Fibroblast of lung (primary cell): ENCODE data around the gene ATP11A. TPM values are rescaled to one million over a fixed set of nuclear protein-coding genes. Genes with fewer than 3 reads are reported as not detected.

Source experiments
- DNase-seq, 2 donors: peaks; one replicate each; pipeline versions ENCODE4 v3.0.0 to v3.0.0-alpha.2; 2010; ENCODE audit warnings: low read depth in 2 of 2
- H2AFZ ChIP-seq: 2 replicates; pipeline ENCODE4 v1.5.1; 2012; ENCODE audit warnings: low read length, control low read depth, inconsistent platforms
- H3K27ac ChIP-seq: 2 replicates; pipeline ENCODE4 v1.5.1; 2011; ENCODE audit warnings: low read length, control low read depth; ENCODE audit not compliant: insufficient read depth
- H3K27me3 ChIP-seq: 2 replicates; pipeline ENCODE4 v1.5.1; 2011; ENCODE audit warnings: mild to moderate bottlenecking, low read length; ENCODE audit not compliant: control insufficient read depth, insufficient read depth
- H3K36me3 ChIP-seq: 2 replicates; pipeline ENCODE4 v1.5.1; 2011; ENCODE audit warnings: low read length; ENCODE audit not compliant: control insufficient read depth, insufficient read depth
- H3K4me1 ChIP-seq: 2 replicates; pipeline ENCODE4 v1.5.1; 2011; ENCODE audit warnings: low read length; ENCODE audit not compliant: control insufficient read depth, insufficient read depth; ENCODE audit errors: extremely low read depth
- H3K4me2 ChIP-seq: 2 replicates; pipeline ENCODE4 v1.5.1; 2011; ENCODE audit warnings: low read length, control low read depth; ENCODE audit not compliant: insufficient read depth; ENCODE audit errors: extremely low read depth
- H3K4me3 ChIP-seq, 4 experiments: fragments of 200-600 bp in 1 of 4; sonication (generic) in 1 of 4; replicated peaks in 1 of 4; 2 replicates each; pipeline ENCODE4 v1.5.1; 2011 to 2016; ENCODE audit warnings: low read length in 4 of 4, low read depth in 3 of 4, mild to moderate bottlenecking in 3 of 4, control low read depth in 2 of 4, inconsistent platforms in 1 of 4, mixed read lengths in 1 of 4; ENCODE audit not compliant: insufficient read depth in 1 of 4; ENCODE audit errors: control extremely low read depth in 1 of 4
- H3K79me2 ChIP-seq: 2 replicates; pipeline ENCODE4 v1.5.1; 2012; ENCODE audit warnings: mild to moderate bottlenecking, low read length, inconsistent platforms; ENCODE audit not compliant: control insufficient read depth, insufficient read depth
- H3K9ac ChIP-seq: 2 replicates; pipeline ENCODE4 v1.5.1; 2011; ENCODE audit warnings: mild to moderate bottlenecking, low read length, control low read depth; ENCODE audit not compliant: insufficient read depth
- H3K9me3 ChIP-seq: 2 replicates; pipeline ENCODE4 v1.5.1; 2012; ENCODE audit warnings: low read depth, low read length; ENCODE audit not compliant: control insufficient read depth, insufficient read depth
- H4K20me1 ChIP-seq: 2 replicates; pipeline ENCODE4 v1.5.1; 2011; ENCODE audit warnings: low read length; ENCODE audit not compliant: control insufficient read depth, insufficient read depth; ENCODE audit errors: extremely low read depth
- EZH2 ChIP-seq: IDR thresholded peaks from 2 replicates; pipeline ENCODE4 v1.5.1; 2012; ENCODE audit warnings: low read length, control low read depth, mild to moderate bottlenecking; ENCODE audit errors: missing control alignments
- polyA plus RNA-seq, 2 donors: library from polyadenylated mRNA; depleted of rRNA in 1 of 2; stranded (reverse) in 1 of 2; unstranded in 1 of 2; fragments of >200 nt; gene quantifications; 2 replicates each; pipeline ENCODE4 v1.2.1, GENCODE V29; 2011 to 2012; ENCODE audit warnings: missing spikeins in 1 of 2
- total RNA-seq: library from RNA; depleted of rRNA; stranded (reverse); fragments of >200 nt; gene quantifications from 2 replicates; pipeline ENCODE4 v1.2.1, GENCODE V29; 2014
- TF ChIP-seq, protein P1 (sequence below), 2 donors: IDR thresholded peaks in 1 of 2; conservative IDR thresholded peaks in 1 of 2; 1 replicate in 1 of 2; 2 replicates in 1 of 2; pipeline ENCODE4 v1.5.1; 2011 to 2012; ENCODE audit warnings: low read length in 2 of 2, control low read depth in 1 of 2, inconsistent platforms in 1 of 2, low read depth in 1 of 2, mild to moderate bottlenecking in 1 of 2

Gene ATP11A
- total and polyA plus RNA-seq, 2 donors (not counting 1 experiment from before 2014, with no cell fraction given): 2.3 to 7.8 TPM

DNA sequence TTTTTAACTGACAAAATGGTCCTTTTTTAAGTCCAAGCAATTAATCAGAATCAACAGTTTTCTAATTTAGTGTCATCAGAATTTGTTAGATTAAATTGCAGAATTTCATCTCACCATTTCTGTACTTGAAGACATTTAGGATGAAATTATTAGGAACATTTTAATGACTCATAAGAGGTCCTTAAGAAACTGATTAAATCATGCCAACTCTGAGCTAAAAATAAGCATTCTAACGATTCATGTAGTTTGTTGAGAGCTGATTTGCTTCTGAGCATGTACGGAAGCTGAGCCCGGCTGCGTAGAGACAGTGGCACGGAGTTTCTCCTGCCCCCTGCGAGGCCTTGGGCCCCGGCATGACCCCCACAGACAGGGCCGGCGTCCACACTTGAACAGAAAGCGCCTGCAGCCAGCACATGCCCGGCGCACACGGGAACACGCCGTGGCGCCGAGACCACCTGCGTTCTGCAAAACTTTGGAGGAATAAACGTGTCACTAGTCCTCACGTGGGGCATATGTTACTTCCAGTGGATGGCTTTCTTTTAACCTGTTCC is 189.5 kb downstream of the ATP11A start:
- Histone ChIP-seq H3K9ac (no peak overlapping the region), H3K79me2 (no peaks in the 10 kb centered on the region), H3K9me3 (no peaks in the 10 kb centered on the region), H3K4me3 (no peak overlapping the region), H4K20me1 (no peaks in the 10 kb centered on the region), H2AFZ (no peak overlapping the region), H3K36me3 (peaks cover 3% of the 10 kb centered on the region), H3K27me3 (no peaks in the 10 kb centered on the region), H3K4me2 (no peak overlapping the region), H3K4me1 (no peaks in the 10 kb centered on the region), H3K27ac (no peak overlapping the region)
- TF ChIP-seq, protein P1, sequence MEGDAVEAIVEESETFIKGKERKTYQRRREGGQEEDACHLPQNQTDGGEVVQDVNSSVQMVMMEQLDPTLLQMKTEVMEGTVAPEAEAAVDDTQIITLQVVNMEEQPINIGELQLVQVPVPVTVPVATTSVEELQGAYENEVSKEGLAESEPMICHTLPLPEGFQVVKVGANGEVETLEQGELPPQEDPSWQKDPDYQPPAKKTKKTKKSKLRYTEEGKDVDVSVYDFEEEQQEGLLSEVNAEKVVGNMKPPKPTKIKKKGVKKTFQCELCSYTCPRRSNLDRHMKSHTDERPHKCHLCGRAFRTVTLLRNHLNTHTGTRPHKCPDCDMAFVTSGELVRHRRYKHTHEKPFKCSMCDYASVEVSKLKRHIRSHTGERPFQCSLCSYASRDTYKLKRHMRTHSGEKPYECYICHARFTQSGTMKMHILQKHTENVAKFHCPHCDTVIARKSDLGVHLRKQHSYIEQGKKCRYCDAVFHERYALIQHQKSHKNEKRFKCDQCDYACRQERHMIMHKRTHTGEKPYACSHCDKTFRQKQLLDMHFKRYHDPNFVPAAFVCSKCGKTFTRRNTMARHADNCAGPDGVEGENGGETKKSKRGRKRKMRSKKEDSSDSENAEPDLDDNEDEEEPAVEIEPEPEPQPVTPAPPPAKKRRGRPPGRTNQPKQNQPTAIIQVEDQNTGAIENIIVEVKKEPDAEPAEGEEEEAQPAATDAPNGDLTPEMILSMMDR (conservative IDR thresholded peaks at IDR 0.05 in 1 of 2, IDR thresholded peaks at IDR 0.05 in 1 of 2; ENCODE audit: low read depth in 1 of 2, low read length in 2 of 2): no peak
- TF ChIP-seq EZH2: no peak
- DNase-seq: peak; percentile 12 to 27

DNA sequence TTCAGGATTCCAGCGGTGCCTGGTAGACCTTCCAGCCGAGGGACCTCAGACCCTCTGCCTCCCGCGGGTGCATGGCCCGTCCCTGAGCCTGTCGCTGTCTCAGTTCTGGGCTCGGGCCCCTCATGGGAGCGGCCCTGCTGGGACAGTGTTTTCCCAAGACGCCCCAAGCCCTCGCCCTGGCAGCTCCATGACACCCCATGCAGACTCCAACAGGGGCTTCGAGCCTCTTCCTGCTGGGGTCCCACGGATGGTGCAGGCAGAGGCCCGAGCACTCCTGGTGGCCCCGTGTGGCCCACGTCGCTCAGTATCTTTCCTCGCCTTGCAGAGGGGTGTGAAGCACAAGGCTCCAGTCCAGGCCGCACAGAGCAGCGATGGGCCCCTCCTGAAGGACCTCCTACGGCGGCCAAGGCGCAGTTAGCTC is 190.4 kb downstream of the ATP11A start:
- Histone ChIP-seq H3K9me3 (no peaks in the 10 kb centered on the region), H4K20me1 (no peaks in the 10 kb centered on the region), H3K4me2 (no peak overlapping the region), H3K79me2 (no peaks in the 10 kb centered on the region), H3K4me1 (no peaks in the 10 kb centered on the region), H3K27ac (no peak overlapping the region), H3K36me3 (peaks cover 3% of the 10 kb centered on the region), H3K4me3 (no peak overlapping the region), H3K9ac (no peak overlapping the region), H3K27me3 (no peaks in the 10 kb centered on the region), H2AFZ (no peak overlapping the region)
- no peak for DNase-seq
- TF ChIP-seq, protein P1 (conservative IDR thresholded peaks at IDR 0.05 in 1 of 2, IDR thresholded peaks at IDR 0.05 in 1 of 2; ENCODE audit: low read depth in 1 of 2, low read length in 2 of 2): no peak
- no peak for TF ChIP-seq EZH2

DNA sequence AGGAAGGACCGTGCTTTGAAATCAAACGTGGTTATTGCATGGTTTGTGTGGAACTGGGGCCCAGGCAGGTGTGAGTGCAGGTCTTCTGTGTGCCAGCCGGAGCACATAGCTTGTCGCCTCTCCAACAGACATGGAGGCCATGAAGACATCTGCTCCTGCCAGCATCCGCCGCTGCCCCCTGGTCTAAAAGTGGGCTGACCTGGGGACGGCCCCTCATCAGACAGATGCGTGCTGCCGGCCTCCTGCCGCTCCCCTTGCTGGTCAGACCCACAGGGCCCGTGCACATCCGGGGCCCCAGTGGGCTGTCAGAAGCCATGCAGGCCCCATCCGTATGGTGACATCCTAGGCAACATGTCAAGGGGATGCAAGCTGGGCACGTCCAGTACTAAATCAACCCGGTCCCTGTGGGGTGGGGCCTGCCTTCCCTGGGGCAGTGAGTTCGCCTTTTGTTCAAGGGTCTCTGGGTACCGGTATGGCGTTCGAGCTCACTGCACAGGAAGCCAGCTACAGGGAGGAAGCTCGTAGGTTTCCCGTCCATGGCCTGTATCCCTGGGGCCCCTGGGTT is 191.2 kb downstream of the ATP11A start:
- Histone ChIP-seq H3K27ac (no peak overlapping the region), H3K4me3 (no peak overlapping the region), H3K4me1 (no peaks in the 10 kb centered on the region), H3K4me2 (no peak overlapping the region), H3K79me2 (no peaks in the 10 kb centered on the region), H4K20me1 (no peaks in the 10 kb centered on the region), H3K27me3 (no peaks in the 10 kb centered on the region), H3K9ac (no peak overlapping the region), H3K9me3 (no peaks in the 10 kb centered on the region), H2AFZ (no peak overlapping the region), H3K36me3 (peaks cover 3% of the 10 kb centered on the region)
- no peak for DNase-seq
- no peak for TF ChIP-seq EZH2
- TF ChIP-seq, protein P1 (conservative IDR thresholded peaks at IDR 0.05 in 1 of 2, IDR thresholded peaks at IDR 0.05 in 1 of 2; ENCODE audit: low read depth in 1 of 2, low read length in 2 of 2): no peak
